Measurements from ENCODE around the gene CLK2. TPM values are rescaled to one million over a fixed set of nuclear protein-coding genes. Genes with fewer than 3 reads are reported as not detected.

The CLK2 gene
- total and polyA plus RNA-seq, 9 of the 15 experiments (the other 6 are each of a cell fraction or from before 2014, with no cell fraction given) = 13.5 to 81.4 (median 39.6) TPM

DNA sequence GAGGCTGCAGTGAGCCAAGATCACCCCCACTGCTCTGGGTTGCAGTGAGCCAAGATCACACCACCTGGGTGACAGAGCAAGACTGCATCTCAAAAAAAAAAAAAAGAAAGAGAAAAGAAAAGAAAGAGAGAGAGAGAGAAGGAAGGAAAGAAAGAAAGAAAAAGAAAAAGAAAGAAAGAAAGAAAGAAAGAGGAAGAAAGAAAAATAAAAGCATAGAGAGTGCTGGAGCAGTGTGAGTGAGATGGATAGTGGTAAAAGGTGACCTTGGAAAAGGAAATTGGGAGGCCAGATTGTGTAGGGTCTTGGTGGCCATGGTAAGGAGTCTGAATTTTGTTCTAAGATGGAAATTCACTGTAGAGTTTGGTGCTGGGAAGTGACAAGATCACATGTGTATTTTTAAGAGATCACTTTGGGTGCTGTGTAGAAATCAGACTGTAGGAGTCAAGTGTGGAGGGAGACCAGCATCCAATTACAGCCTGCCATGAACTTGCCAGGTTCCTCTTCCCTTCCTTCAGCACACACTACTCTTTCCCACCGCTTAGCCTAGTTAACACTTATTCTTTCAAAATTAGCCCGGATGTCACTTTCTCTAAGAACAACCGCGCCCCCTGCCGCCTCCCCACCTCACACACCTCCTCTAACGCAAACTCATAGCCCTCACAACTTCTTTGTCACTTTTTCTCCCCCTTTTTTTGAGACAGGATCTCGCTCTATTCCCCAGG, 47.0 kb downstream of the CLK2 start (continued):
- TF ChIP-seq NBN (IDR thresholded peaks at IDR 0.05; ENCODE audit: low read depth) (peak; percentile 93), PREB (CRISPR knock-in tag; IDR thresholded peaks at IDR 0.05) (no peak), KDM1A (IDR thresholded peaks at IDR 0.05) (peak in 1 of 2 experiments; percentile 7; a peak in 1 of 4 replicates), NONO (IDR thresholded peaks at IDR 0.05; ENCODE audit: low read depth in 2 of 2, low read length in 1 of 2) (no peak), ZNF324 (CRISPR knock-in tag; IDR thresholded peaks at IDR 0.05) (no peak), NFE2L1 (tag; IDR thresholded peaks at IDR 0.05; ENCODE audit: borderline replicate concordance, low read depth) (0 out of 2 replicates have a peak, but pooled peaks have one; percentile 8), ZNF239 (CRISPR knock-in tag; IDR thresholded peaks at IDR 0.05) (no peak), SETDB1 (IDR thresholded peaks at IDR 0.05; ENCODE audit: low read length) (no peak), GATAD2B (IDR thresholded peaks at IDR 0.05; ENCODE audit: borderline replicate concordance) (no peak), ZNF75A (CRISPR knock-in tag; IDR thresholded peaks at IDR 0.05) (no peak), ZNF699 (CRISPR knock-in tag; IDR thresholded peaks at IDR 0.05; ENCODE audit: insufficient replicate concordance) (no peak), ELF2 (CRISPR knock-in tag; IDR thresholded peaks at IDR 0.05) (no peak), TCF7L2 (IDR thresholded peaks at IDR 0.05; ENCODE audit: low read depth, low read length) (no peak), ZNF175 (CRISPR knock-in tag; IDR thresholded peaks at IDR 0.05; ENCODE audit: low read depth) (no peak; the same call in 1 of the 2 replicates), VEZF1 (CRISPR knock-in tag; IDR thresholded peaks at IDR 0.05) (no peak), NELFE (IDR thresholded peaks at IDR 0.05; ENCODE audit: insufficient read depth, insufficient read length) (no peak), BRF1 (IDR thresholded peaks at IDR 0.05; ENCODE audit: borderline replicate concordance, extremely low read depth, insufficient read length) (no peak), HDAC8 (tag; IDR thresholded peaks at IDR 0.05) (no peak), BACH1 (tag; IDR thresholded peaks at IDR 0.05) (no peak), FOXJ2 (tag; IDR thresholded peaks at IDR 0.05) (0 out of 2 replicates have a peak, but pooled peaks have one; percentile 31), ZBTB5 (IDR thresholded peaks at IDR 0.05) (peak; percentile 47; the same call in 1 of the 2 replicates), HDAC2 (IDR thresholded peaks at IDR 0.05) (no peak; the same call in 1 of the 2 replicates)
- TF ChIP-seq, protein P1, sequence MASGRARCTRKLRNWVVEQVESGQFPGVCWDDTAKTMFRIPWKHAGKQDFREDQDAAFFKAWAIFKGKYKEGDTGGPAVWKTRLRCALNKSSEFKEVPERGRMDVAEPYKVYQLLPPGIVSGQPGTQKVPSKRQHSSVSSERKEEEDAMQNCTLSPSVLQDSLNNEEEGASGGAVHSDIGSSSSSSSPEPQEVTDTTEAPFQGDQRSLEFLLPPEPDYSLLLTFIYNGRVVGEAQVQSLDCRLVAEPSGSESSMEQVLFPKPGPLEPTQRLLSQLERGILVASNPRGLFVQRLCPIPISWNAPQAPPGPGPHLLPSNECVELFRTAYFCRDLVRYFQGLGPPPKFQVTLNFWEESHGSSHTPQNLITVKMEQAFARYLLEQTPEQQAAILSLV (tag; IDR thresholded peaks at IDR 0.05) = no peak
